Spleen (tissue), 11 donors: ENCODE measurements around the gene CDH13. TPM values are rescaled to one million over a fixed set of nuclear protein-coding genes. Genes with fewer than 3 reads are reported as not detected.

ENCODE experiments used
- DNase-seq: peaks from one replicate; pipeline ENCODE4 v3.0.0-alpha.2; 2020
- H3K27ac ChIP-seq, 8 donors: fragments of 200-600 bp; sonication (generic) in 7 of 8; 1 replicate in 4 of 8; 2 replicates in 4 of 8; pipeline versions ENCODE4 v1.5.0 to v1.8.0; 2016 to 2021; ENCODE audit warnings: inconsistent platforms in 4 of 8, mild to moderate bottlenecking in 4 of 8, moderate library complexity in 1 of 8
- H3K27me3 ChIP-seq, 7 donors: fragments of 200-600 bp; sonication (generic) in 6 of 7; replicated peaks in 1 of 7; 1 replicate in 4 of 7; 2 replicates in 3 of 7; pipeline versions ENCODE4 v1.5.0 to v1.8.0; 2016 to 2021; ENCODE audit warnings: inconsistent platforms in 3 of 7, mild to moderate bottlenecking in 1 of 7
- H3K36me3 ChIP-seq, 6 donors: fragments of 200-600 bp; sonication (generic) in 5 of 6; 1 replicate in 4 of 6; 2 replicates in 2 of 6; pipeline versions ENCODE4 v1.5.0 to v1.8.0; 2016 to 2021; ENCODE audit warnings: inconsistent platforms in 2 of 6
- H3K4me1 ChIP-seq, 6 donors: fragments of 200-600 bp; sonication (generic) in 5 of 6; 1 replicate in 3 of 6; 2 replicates in 3 of 6; pipeline versions ENCODE4 v1.5.0 to v1.8.0; 2016 to 2021; ENCODE audit warnings: inconsistent platforms in 3 of 6
- H3K4me3 ChIP-seq, 8 donors: fragments of 200-600 bp; sonication (generic) in 7 of 8; 1 replicate in 4 of 8; 2 replicates in 4 of 8; pipeline versions ENCODE4 v1.5.0 to v1.8.0; 2016 to 2021; ENCODE audit warnings: inconsistent platforms in 4 of 8, mild to moderate bottlenecking in 4 of 8, moderate library complexity in 2 of 8
- H3K9me3 ChIP-seq, 8 donors: fragments of 200-600 bp; sonication (generic) in 7 of 8; 1 replicate in 4 of 8; 2 replicates in 4 of 8; pipeline versions ENCODE4 v1.5.0 to v1.8.0; 2016 to 2021; ENCODE audit warnings: inconsistent platforms in 4 of 8
- POLR2A ChIP-seq, 3 donors: fragments of 450-650 bp; IDR thresholded peaks; one replicate each; pipeline ENCODE4 v1.5.1; 2017; ENCODE audit warnings: antibody characterized with exemption in 3 of 3, mild to moderate bottlenecking in 1 of 3
- POLR2AphosphoS5 ChIP-seq, 3 donors: sonication (generic); formaldehyde crosslinking; IDR thresholded peaks; one replicate each; pipeline ENCODE4 v1.5.1; 2017; ENCODE audit warnings: antibody characterized with exemption in 3 of 3
- WGBS, 5 donors: extraction: QIAGEN DNeasy Blood & Tissue Kit in 3 of 5; methylation state at CpG; one replicate each; pipeline versions ENCODE4 v1.1.5 to v1.1.7; 2013 to 2018; 5-methylcytosine and 5-hydroxymethylcytosine counted together
- intact Hi-C: fragments of 100-400 bp; cut with DNase I; formaldehyde crosslinking; loops from one replicate; pipeline ENCODE4 v1.15.0; 2023; ENCODE audit warnings: low total_unique reads
- polyA plus RNA-seq, 3 donors: library from polyadenylated mRNA; stranded (reverse); fragments of 200-250 nt; gene quantifications; one replicate each; pipeline ENCODE4 v1.2.1, GENCODE V29; 2013
- total RNA-seq, 7 donors: library from RNA; depleted of rRNA in 3 of 7; stranded (reverse); fragments of >200 nt in 3 of 7; fragmentation: NEBNext Ultra II Directional in 4 of 7; extraction: Animal tissue kit (Norgen Biotek cat#: 25700) in 4 of 7; gene quantifications; one replicate each; pipeline versions ENCODE4 v1.1.0 to v1.2.1, GENCODE V29; 2016 to 2021
- TF ChIP-seq, protein P1 (sequence below), 11 experiments: fragments of 200-600 bp in 7 of 11; fragments of 450-650 bp in 4 of 11; sonication (generic) in 4 of 11; IDR thresholded peaks in 8 of 11; conservative IDR thresholded peaks in 3 of 11; 1 replicate in 7 of 11; 2 replicates in 4 of 11; pipeline versions ENCODE4 v1.4.0 to v1.8.0; 2016 to 2021; ENCODE audit warnings: antibody characterized with exemption in 11 of 11, inconsistent platforms in 4 of 11, mild to moderate bottlenecking in 1 of 11
- donor health status: healthy with polysubstance abuse.
- donor health status: DM: no; HTN: no; CAD: no; lungs with moderate emphysema.
- donor health status: DM: no; HTN: no; CAD: no.
- donor health status: Bipolar disorder and iron deficiency.
- donor health status: healthy.
- donor health status: DM: no; HTN: no; CAD: no.
- donor health status: DM: yes; HTN: yes; CAD: no.

Gene CDH13
- total and polyA plus RNA-seq, 10 donors = 0.13 to 4.6 (median 1.1) TPM

DNA sequence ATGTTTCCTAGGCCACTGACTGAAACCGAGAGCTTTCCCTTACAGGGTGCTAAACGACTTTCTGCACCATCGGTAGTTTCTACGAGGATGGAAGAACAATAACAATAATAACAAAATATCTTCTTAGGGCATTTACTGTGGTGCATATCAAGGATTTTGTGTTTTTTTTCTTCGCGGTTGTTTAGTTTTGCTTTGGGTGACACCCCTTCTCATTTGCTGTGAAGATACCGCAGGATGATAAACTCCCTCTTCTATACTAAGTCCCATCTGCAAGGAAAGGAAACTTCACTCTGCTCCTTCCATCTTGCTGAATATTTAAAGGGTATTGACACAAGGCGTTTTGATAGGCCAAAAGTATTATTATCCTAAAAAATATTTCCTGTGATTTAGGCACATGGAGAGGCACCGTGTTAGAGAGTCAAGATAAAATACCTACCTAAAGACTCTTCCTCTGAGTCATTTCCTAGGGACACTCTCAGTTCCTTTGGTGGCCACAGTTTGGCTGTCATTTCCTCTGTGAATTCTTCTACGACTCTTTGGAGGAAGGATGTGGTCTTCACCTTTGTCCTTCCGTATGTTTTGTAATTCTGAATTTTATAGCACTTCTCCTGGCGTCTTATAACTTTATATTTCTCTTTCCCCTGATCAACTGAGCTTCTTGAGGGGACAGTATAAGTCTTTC is 318.8 kb downstream of the CDH13 start:
- Histone ChIP-seq H3K4me3 (no peak overlapping the region), H3K4me1 (peaks cover 0 to 14% (median 0%) of the 10 kb centered on the region in 6 donors), H3K27ac (no peak overlapping the region), H3K9me3 (peaks cover 0 to 4% (median 0%) of the 10 kb centered on the region in 8 donors), H3K27me3 (no peaks in the 10 kb centered on the region), H3K36me3 (no peaks in the 10 kb centered on the region)
- TF ChIP-seq, protein P1, sequence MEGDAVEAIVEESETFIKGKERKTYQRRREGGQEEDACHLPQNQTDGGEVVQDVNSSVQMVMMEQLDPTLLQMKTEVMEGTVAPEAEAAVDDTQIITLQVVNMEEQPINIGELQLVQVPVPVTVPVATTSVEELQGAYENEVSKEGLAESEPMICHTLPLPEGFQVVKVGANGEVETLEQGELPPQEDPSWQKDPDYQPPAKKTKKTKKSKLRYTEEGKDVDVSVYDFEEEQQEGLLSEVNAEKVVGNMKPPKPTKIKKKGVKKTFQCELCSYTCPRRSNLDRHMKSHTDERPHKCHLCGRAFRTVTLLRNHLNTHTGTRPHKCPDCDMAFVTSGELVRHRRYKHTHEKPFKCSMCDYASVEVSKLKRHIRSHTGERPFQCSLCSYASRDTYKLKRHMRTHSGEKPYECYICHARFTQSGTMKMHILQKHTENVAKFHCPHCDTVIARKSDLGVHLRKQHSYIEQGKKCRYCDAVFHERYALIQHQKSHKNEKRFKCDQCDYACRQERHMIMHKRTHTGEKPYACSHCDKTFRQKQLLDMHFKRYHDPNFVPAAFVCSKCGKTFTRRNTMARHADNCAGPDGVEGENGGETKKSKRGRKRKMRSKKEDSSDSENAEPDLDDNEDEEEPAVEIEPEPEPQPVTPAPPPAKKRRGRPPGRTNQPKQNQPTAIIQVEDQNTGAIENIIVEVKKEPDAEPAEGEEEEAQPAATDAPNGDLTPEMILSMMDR (IDR thresholded peaks at IDR 0.05 in 8 of 11, conservative IDR thresholded peaks at IDR 0.05 in 3 of 11) = no peak
- no peak for TF ChIP-seq POLR2A (IDR thresholded peaks at IDR 0.05)
- no peak for TF ChIP-seq POLR2AphosphoS5 (IDR thresholded peaks at IDR 0.05)
- no peak for DNase-seq
- WGBS, 5 donors = 57 to 66% (median 63%) methylated on average over 12 of the region's 12 CpGs
- intact Hi-C loops = no loop called here

DNA sequence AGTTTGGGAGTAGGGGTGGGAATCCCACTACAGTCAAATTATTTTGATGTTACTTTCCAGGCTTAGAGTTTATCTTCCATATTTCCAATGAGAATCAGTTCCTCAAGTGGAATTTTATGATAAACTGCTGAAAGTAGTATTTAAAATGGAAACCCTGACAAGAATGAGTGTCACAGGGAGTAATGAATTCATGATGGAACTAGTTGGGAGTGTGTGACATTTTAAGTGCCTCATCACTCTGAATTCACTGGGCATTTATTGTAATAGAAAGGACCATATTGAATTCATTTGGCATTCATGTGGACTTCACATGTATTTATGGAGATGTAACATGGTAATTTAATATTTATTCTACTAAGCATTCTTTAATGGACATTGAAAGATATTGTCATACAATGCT is 320.9 kb downstream of the CDH13 start:
- H3K4me3 ChIP-seq = no peak overlapping the region
- H3K9me3 ChIP-seq = peaks cover 0 to 4% (median 0%) of the 10 kb centered on the region in 8 donors
- TF ChIP-seq, protein P1 (IDR thresholded peaks at IDR 0.05 in 8 of 11, conservative IDR thresholded peaks at IDR 0.05 in 3 of 11) = no peak
- no peak for TF ChIP-seq POLR2AphosphoS5 (IDR thresholded peaks at IDR 0.05)
- no peak for TF ChIP-seq POLR2A (IDR thresholded peaks at IDR 0.05)
- no peaks in the 10 kb centered on the region for H3K36me3 ChIP-seq
- H3K4me1 ChIP-seq = peaks cover 0 to 14% (median 0%) of the 10 kb centered on the region in 6 donors
- no peak for DNase-seq
- intact Hi-C loops = no loop called here
- no peak overlapping the region for H3K27ac ChIP-seq
- H3K27me3 ChIP-seq = no peaks in the 10 kb centered on the region

DNA sequence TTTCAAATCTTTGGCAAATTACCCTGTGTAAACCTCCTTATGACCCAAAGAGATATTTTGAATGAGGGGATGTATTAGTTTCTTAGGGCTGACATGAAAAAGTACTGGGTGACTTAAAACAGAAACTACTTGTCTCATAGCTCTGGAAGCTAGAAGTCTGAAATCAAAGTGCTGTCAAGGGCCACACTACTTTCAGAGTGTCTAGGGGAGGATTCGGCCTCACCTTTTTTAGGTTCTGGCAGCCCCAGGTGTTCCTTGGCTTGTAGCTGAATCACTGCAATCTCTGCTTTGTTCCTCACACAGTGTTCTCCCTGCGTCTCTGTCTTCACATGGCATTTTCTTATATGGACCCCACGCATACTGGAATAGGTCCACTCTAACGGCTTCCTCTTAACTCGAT is 322.2 kb downstream of the CDH13 start:
- H3K27ac ChIP-seq = no peak overlapping the region
- no peaks in the 10 kb centered on the region for H3K27me3 ChIP-seq
- peaks cover 0 to 14% (median 0%) of the 10 kb centered on the region in 6 donors for H3K4me1 ChIP-seq
- H3K36me3 ChIP-seq = no peaks in the 10 kb centered on the region
- TF ChIP-seq POLR2AphosphoS5 (IDR thresholded peaks at IDR 0.05) = no peak
- no peak for TF ChIP-seq POLR2A (IDR thresholded peaks at IDR 0.05)
- TF ChIP-seq, protein P1 (IDR thresholded peaks at IDR 0.05 in 8 of 11, conservative IDR thresholded peaks at IDR 0.05 in 3 of 11) = no peak
- WGBS, 5 donors = 83 to 89% (median 84%) methylated on average over 5 of the region's 5 CpGs
- no peak for DNase-seq
- no peak overlapping the region for H3K4me3 ChIP-seq
- H3K9me3 ChIP-seq = peaks cover 0 to 4% (median 0%) of the 10 kb centered on the region in 8 donors
- intact Hi-C loops = no loop called here

DNA sequence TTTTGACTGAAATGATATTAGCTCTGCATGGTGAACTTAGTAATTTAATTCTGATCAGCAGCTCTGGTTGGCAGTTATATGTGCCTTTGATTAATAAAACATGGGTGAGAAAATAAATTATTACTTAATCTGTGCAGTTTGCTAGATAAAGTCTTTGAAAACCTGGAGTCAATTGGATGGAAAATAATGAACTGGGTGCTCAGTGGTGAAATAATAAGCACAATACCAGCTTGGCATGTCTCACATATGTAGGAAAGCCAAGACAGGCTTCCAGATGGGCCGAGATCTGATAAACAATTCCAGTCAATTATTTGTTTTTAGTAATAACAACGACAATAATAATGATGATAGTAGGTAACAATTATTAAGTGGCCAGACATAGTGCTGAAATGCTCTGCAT is 326.7 kb downstream of the CDH13 start:
- Histone ChIP-seq H3K4me1 (no peaks in the 10 kb centered on the region), H3K27me3 (no peaks in the 10 kb centered on the region), H3K27ac (no peak overlapping the region), H3K36me3 (no peaks in the 10 kb centered on the region), H3K4me3 (no peak overlapping the region), H3K9me3 (peaks cover 0 to 4% (median 0%) of the 10 kb centered on the region in 8 donors)
- TF ChIP-seq, protein P1 (IDR thresholded peaks at IDR 0.05 in 8 of 11, conservative IDR thresholded peaks at IDR 0.05 in 3 of 11) = no peak
- TF ChIP-seq POLR2A (IDR thresholded peaks at IDR 0.05) = no peak
- no peak for TF ChIP-seq POLR2AphosphoS5 (IDR thresholded peaks at IDR 0.05)
- DNase-seq = no peak
- intact Hi-C loops = no loop called here
- 77 to 91% (median 85%) methylated on average over 2 of the region's 2 CpGs for WGBS, 5 donors
